GM18511 (cell line): ENCODE data around the gene ATP8B3.

ENCODE experiments used
- ATAC-seq: cut with Tn5 transposase; IDR thresholded peaks from one replicate; pipeline ENCODE4 v1.9.1; 2021; ENCODE audit warnings: mild to moderate bottlenecking, moderate library complexity; ENCODE audit not compliant: unreplicated experiment

The ATP8B3 gene

GRCh38 chr19:1836458-1837221, 24.6 kb upstream of the ATP8B3 start:
- no peak for ATAC-seq

- ATAC-seq, result no peak
Measured at GRCh38 chr19:1833540-1833939, 21.5 kb upstream of the ATP8B3 start.

GRCh38 chr19:1832046-1832663, 20.1 kb upstream of the ATP8B3 start:
- no peak for ATAC-seq

GRCh38 chr19:1830978-1831377, 18.9 kb upstream of the ATP8B3 start:
- no peak for ATAC-seq

GRCh38 chr19:1830568-1830967, 18.5 kb upstream of the ATP8B3 start:
- no peak for ATAC-seq

GRCh38 chr19:1829958-1830357, 17.9 kb upstream of the ATP8B3 start:
- no peak for ATAC-seq

- ATAC-seq, result no peak
Measured at GRCh38 chr19:1828279-1829238, 16.5 kb upstream of the ATP8B3 start.

- ATAC-seq, result no peak
Measured at GRCh38 chr19:1827566-1828278, 15.6 kb upstream of the ATP8B3 start.

GRCh38 chr19:1826557-1827521, 14.8 kb upstream of the ATP8B3 start:
- ATAC-seq, result no peak

- ATAC-seq, result no peak
Measured at GRCh38 chr19:1825909-1826556, 14.0 kb upstream of the ATP8B3 start.

- ATAC-seq, result no peak
Measured at GRCh38 chr19:1824252-1824622, 12.2 kb upstream of the ATP8B3 start.

- ATAC-seq, result no peak
Measured at GRCh38 chr19:1823539-1824251, 11.6 kb upstream of the ATP8B3 start.

GRCh38 chr19:1823020-1823419, 10.9 kb upstream of the ATP8B3 start:
- ATAC-seq, result no peak

- no peak for ATAC-seq
Measured at GRCh38 chr19:1822210-1822609, 10.1 kb upstream of the ATP8B3 start.

- no peak for ATAC-seq
Measured at GRCh38 chr19:1819341-1820255, 7.5 kb upstream of the ATP8B3 start.

- no peak for ATAC-seq
Measured at GRCh38 chr19:1818549-1819195, 6.6 kb upstream of the ATP8B3 start.

GRCh38 chr19:1817553-1818179, 5.6 kb upstream of the ATP8B3 start:
- no peak for ATAC-seq
